GM18520 (cell line): ENCODE results near the gene PKP2.
"Not testable (repeated sequence)": the region's sequence is repeated elsewhere in the genome, so short reads cannot be mapped to it uniquely, and the experiment has no call there.

ENCODE experiments used
- ATAC-seq: cut with Tn5 transposase; IDR thresholded peaks from one replicate; pipeline ENCODE4 v1.9.1; 2021; ENCODE audit not compliant: unreplicated experiment

Gene PKP2

DNA sequence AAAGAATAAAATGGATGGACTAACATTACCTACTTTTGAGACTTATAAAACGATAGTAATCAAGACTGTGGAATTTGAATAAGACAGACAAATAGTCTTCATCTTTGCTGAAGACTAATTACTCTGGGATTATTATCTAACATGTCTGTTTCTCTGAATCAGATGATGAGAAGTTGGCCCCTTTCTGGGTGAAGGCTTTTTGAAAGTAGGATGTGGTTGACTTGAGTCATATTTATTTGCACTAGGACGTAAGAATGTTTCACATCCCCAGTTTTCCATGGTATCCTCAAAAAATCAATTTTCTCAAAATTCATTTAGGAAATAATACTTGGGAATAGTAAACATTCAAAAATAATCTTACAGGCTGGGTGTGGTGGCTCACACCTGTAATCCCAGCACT lies 31.8 kb downstream of the PKP2 start:
- ATAC-seq: no peak

DNA sequence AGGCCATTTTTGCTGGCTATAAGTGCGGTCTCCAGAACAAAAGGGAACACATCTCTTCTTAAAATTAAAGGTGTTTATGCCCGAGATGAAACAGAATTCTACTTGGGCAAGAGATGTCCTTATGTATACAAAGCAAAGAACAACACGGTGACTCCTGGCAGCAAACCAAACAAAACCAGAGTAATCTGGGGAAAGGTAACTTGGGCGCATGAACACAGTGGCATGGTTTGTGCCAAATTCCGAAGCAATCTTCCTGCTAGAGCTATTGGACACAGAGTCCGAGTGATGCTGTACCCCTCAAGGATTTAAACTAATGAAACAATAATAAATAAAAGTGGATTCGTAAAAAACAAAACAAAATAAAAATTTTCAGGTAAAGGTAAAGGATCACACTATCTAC lies 33.4 kb downstream of the PKP2 start:
- no peak for ATAC-seq

DNA sequence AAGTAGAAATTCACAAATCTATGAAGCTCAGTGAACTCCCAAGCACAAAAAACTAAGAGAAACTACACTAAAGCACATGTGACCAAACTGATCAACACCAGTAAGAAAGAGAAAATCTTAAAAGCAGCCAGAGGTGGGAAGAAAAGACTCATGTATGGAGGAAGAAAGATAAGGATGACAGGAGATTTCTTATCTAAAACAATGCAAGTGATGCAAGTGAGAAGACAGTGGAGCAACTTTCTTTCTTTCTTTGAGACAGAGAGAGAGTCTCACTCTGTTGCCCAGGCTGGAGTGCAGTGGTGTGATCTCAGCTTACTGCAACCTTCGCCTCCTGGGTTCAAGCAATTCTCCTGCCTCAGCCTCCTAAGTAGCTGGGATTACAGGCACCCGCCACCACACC lies 34.9 kb downstream of the PKP2 start:
- ATAC-seq: not testable (repeated sequence)

DNA sequence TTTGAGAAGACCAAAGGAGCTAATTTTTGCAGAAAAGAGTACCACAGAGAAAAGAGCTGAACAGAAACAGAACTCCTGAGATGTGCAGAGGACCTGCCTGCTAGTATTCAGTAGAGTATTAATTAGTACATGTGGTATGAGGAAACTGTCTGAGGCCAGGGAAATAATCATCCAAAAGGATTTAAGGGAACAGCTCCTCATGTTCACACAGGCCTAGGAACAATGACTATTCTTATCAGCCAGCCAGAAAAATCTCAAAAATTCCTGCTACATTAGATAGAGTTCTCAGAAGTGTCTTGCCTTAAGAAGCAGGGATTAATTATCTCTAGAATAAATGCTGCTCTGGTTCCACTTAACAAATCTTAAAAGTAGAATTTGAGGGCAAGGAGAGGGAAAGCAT lies 36.4 kb downstream of the PKP2 start:
- ATAC-seq: no peak

DNA sequence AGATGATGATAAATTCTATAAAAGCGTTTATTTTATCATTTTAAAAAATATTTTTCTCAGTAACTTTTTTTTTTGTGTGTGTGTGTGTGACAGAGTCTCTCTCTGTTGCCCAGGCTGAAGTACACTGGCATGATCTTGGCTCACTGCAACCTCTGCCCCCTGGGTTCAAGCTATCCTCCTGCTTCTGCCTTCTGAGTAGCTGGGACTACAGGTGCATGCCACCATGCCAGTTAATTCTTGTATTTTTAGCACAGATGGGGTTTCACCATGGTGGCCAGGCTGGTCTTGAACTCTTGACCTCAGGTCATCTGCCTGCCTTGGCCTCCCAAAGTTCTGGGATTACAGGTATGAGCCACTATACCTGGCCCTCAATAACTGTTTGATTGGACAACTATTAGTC lies 37.2 kb downstream of the PKP2 start:
- no peak for ATAC-seq

DNA sequence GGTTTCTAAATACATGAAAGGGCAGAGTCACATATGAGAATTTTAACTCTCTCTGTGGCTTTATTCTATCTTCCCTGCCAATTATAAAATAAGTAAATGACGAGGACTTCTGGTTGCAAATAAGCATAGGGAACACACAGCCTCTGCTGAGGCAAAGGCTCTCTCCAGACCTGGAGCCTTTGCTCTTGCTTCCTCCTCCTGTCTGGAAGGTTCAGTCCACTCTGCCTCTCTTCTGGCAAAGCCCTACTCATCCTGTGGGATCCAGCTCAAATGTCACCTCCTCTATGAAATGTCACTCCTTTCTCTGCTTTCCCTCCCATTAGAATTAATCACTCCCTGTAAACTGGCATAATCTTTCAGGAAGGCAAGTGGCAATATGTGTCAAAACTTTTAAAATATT lies 41.9 kb downstream of the PKP2 start:
- ATAC-seq: no peak

DNA sequence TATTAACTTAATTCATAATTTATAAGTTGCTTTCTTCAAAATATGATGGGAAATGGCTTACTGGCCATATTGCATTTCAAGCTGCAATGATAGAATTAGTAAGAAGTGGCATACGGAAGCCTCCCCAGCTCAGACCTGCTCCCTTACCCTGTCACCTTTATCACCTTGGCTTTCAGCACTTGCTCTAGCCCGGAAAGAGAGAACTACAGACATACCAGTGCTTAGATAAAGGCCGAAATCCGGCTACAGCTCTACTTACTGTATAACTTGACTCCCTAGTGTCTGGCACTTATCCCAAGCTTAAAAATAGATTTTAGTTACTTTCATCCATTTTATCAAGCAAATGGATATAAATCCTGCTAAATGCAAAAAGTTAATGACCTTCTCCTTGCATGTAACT lies 42.5 kb downstream of the PKP2 start:
- no peak for ATAC-seq

DNA sequence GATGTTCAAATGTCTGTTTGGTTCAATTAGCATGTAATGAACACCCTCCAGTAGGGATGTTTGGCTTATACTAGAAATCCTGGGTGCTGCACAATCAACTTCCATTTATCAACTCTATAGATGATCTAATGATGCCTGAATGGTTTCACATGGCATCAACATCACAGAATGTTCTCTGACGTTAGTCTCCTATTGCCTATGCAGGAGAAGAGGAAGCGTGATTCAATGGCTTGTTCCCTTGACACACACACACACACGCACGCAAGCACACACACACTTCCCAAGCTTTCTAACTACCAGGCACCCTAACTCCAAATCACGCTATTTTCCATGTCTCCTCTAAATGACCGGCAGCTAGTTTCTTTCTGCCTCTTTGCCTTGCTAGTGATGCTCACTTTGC lies 49.3 kb downstream of the PKP2 start:
- ATAC-seq: no peak

DNA sequence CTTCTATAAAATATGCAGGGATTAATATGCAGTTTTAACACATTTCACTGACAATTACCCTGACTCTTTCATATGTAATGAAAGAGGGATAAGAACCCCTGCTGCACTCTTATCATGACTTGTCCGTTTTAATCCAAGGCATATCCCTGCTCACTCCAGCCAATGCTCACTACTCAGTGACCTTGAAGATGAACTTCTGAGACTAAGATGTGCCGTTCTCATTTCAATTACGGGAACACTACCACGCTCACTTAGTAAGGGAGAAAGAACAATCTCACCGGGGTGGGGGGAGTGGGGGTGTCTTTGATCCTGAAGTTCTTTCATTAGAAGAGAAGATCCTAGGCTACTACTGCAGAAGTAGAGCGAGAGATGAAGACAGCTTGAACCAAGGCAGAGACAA lies 50.5 kb downstream of the PKP2 start:
- no peak for ATAC-seq

DNA sequence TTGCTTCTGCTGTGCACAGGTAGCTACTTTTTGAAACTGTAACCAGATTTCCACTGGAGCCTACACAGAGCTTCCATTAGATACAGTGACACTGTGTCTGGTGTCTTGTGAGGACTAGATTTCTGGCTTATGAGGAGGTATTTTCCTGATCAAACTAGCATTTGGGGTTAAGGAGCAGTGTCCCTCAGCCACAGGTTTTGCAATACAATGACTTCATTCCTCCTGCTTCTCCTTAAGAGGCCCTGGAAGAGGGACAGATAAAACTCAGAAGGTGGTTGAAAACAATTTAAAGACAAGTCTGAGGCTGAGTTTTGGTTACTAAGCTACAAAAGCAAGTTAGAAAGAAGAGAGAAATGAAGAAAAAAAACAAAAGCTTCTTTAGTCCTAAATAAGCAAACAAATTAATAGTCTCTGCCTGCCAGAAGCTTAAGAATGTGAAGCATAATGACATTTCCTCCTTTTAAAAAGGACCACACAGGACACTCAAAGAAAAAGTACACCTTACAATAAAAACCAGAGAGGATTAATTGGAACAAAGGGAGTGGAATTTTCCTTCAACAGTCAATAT lies 53.0 kb downstream of the PKP2 start:
- no peak for ATAC-seq

DNA sequence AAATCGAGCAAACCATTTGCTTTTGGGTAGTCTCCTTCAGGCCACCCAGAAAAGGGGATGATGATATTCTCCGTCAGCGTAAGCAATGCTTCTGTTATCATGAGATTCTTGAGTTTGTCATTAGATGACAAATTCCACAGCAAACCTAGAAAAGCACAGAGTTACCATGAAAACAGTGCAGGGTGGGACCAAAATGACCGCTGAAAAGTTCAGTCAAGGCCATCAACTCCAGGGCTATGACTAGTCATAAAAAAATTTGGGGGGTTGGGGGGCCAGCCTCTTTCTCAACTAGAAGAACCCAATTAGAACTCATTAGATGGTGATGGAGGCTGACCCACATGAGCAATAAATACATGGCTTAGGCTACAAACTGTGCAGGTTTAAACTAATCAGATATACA lies 55.5 kb downstream of the PKP2 start:
- ATAC-seq: no peak

DNA sequence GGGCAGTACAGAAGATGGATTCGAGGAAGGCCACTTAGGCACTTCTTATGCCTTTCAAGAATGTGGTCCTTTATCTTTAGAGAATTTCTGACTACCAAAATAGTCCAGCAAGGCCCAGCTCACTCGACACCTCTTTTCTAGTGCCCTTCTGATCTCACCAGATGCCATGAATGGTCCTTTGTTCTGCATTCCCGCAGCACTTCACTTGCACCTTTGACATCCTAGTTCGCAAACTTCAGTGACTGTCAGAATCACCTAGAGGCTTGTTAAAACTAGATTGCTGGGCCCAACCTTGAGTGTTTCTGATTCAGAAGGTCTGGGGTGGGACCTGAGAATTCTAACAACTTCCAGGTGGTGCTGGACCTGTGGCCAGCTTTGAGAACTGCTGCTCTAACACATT lies 56.7 kb downstream of the PKP2 start:
- no peak for ATAC-seq

DNA sequence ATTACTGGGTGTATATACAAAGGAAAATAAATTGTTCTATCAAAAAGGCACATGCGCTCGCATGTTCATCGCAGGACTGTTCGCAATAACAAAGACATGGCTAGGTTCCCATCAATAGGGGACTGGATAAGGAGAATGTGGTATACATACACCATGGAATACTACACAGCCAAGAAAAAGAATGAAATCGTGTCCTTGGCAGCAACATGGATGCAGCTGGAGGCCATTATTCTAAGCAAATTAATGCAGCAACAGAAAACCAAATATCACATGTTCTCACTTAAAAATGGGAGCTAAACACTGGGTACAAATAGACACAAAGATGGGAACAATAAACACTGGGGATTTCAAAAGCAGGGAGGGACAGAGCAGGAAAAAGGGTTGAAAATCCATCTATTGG lies 58.6 kb downstream of the PKP2 start:
- no peak for ATAC-seq

DNA sequence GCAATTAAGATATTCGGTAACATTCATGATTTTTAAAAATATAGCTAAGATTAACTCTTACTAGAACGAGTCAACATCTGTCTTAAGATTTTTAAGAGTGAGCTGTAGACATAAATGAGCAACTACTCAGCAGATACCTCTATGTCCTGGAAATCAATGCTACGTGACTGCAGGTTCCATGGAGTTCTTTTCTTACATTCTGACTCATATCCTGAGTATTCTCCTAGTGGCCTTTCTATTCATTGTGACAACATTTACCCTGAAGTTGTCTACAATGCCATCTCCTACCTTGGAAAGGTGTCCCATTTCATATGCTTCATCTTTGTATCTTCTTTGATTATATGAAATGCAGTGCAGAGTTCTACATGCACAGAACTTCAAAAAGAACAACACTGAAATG lies 59.9 kb downstream of the PKP2 start:
- no peak for ATAC-seq

DNA sequence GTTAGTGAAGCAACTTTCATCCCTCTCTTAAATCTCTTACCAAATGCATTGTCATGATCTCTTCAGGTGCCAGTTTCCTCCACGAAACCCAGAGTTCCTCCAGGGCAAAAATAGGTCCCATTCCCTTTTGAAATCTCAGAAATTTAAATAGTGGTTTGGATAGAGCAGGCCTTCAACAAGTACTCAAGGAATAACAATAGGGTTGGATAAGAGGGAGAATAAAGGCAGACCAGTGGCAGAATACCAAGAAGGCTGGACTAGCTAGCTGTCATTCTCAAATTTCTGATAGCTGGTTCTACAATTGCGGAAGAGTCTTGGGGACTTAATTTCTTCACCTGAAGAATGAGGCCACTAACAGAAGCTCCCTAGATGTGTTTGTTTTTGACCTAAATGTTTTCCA lies 62.5 kb downstream of the PKP2 start:
- ATAC-seq: no peak

DNA sequence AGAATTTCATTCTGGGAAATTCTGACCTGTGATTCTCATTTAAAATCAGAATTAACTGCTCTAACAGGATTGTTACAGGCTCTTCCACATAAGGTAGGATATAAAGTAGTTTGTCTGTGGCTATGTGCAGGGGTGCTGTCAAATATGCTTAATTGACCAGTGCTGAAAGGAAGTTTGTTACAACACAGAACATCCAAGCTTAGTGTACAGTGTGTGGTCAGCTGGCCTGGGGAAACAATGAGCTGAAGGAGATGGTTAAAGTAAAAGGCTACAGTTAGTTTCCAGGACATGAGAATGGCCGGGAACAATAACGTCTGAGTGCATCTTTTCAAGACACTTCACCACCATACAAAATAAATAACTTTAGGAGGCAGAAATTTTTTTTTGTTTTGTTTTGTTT lies 68.0 kb downstream of the PKP2 start:
- no peak for ATAC-seq

DNA sequence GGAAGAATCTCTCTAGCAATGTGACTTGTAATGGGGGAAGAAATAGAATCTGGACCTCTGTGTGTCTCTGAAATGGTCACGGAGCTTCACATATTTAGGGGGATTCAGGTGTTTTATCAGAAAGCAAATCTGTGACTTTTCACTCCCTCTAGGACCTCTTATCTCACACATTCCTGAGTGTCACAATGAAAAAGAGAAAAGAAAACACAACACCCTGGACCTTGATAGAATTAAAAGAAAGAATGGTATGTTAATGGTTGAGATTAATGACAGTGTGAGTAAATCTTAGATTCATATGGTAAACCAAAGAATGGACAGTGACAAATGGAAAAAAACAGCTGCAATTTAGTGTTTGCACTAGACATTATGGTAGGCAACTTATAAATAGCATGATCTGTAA lies 68.5 kb downstream of the PKP2 start:
- ATAC-seq: no peak

DNA sequence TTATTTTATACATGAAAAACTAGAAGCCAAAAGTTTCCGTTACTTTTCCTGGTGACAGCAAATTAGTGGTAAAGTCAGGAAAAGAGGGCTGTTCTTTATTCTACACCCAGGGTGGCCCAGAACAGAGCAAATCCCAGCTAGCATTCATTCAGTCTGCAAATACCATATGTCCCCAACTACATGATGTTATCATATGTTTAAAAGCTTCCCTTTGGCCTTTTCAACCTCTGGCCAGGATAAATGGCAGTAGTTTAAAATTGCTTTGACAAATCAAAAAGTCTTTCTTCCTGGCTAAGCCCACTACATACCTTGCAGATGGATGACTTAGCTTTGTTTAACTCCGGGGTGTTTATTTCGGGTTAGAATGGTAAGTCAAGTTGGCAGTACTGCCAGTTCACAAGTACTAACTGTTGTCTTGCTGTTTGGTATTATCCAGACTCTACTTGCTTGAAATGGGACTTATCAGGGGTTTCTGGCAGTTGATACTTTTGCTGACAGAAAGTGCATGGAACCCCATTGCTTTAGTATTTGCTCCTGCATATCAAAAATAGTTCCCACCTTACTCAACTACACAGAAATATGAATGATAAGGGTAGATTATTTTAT lies 69.7 kb downstream of the PKP2 start:
- ATAC-seq: no peak

DNA sequence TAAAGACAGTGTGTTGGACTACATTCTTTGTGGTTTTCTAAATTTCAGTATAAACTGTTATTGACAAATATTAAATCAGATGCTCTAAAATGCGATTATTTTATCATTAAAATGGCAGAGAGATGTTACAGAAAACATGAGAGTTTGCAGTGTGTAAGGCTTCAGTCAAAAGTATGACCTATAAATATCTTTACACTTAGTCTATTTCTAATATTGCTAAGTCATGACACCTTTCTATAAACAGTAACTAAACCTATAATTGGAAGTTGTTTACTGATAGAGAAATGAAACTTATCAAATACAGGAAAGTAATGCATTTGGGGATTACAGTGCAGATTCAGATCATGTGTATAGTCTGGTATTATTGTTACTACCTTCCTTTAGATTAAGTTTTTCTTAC lies 72.0 kb downstream of the PKP2 start:
- no peak for ATAC-seq

DNA sequence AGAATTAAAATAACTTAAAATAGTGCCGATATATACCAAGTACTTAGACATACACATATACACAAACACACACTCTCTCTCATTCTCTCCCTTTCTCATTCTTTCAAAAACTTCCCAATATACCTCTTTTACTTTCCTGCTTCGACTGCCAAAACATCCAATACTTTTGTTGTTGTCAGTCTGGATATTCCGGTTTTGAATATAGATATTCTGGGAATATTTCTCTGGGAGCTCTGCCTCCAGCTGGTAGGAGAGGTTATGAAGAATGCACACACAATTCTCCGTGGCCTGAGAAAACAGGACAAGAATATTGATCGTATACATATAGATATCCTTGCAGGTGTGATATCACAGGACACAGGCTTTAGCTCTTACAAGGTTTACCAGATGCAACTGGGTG lies 74.2 kb downstream of the PKP2 start:
- ATAC-seq: no peak

DNA sequence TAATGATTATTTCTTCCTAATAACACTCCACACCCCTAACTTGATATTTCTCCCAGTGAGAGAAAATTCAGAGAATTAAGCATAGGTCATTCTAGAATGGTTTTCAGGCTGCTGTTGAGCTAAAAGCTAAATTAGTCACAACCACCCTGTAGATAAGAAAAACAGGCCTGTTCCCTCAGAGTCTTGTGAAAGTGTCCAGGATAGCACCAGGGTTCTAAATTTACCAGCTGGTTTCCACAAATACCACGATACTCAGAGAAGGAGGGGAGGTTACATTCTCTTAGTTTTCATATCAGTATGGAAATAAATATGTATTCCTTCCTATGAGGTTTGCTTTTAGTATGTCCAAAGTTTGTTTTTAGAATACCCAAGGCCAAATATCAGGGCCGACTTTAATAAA lies 74.9 kb downstream of the PKP2 start:
- ATAC-seq: no peak

DNA sequence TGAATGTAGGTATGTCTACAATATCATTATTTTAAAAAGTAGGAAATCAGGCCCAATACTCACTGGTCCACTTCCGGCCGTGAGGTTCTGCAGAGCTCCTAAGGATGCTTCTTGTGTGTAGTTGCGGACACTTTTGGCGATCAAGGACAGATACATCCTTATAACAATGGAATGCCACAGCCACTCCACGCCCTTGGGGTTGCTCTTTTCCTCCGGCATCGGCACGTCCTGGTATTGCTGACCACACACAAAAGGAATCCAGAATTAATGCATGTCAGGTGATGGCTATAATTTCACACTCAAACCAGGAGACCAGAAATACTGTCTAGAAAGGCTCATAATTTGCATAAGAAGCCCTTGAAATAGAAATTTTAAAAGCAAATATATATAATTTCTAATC lies 75.3 kb downstream of the PKP2 start:
- ATAC-seq: no peak

DNA sequence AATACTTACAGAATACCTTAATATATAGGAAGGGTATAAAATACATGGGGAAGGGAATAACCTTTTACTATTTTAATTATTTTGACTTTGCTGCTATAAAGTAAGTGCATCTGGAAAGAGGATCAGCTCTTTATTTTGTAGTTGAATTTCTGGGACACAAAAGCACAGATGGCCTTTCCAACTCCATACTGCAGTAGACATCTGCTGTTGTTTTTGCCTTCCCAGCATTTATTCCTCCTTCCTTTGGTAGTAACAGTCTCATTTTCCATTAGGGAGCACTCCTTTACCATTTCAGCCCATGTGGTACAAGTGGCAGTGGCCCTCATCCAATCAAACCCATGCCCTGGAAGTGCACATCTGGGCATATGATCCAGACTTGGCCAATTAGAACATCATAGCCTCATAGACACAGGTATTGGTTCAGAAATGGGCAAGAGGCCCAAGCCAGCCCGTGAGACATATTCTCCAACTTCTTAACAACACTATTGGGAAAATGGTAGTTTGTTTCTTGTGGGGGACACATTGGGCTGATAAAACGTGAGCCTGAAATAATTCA lies 76.1 kb downstream of the PKP2 start:
- ATAC-seq: no peak
